ENCODE measurements around the gene KRT27.

The KRT27 gene

DNA sequence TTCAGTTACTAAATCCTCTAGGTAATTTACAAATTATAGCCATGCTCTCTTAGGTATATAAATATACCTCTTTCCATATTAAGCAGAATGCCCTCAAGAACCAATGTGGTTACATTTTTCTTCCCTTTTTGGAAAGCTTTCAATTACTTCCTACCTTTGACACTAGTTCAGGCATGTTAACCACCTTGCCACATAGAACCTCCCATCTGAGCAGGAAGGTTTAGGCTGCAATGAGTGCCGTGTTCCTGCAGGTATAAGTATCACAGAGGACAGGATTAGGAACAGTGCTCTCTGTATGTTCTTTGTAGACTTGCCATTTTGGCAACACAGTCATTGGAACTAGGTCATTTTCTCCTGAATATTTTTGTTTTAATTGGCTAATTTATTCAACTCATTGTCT, 47.3 kb downstream of the KRT27 start:
- H3K27me3 ChIP-seq (ENCODE audit: control insufficient read depth, insufficient read depth, low read length): no peaks in the 10 kb centered on the region
- no peak overlapping the region for H3K4me3 ChIP-seq (ENCODE audit: low read depth, low read length)
- H3K4me1 ChIP-seq (ENCODE audit: control insufficient read depth, insufficient read depth, low read length): no peaks in the 10 kb centered on the region
- no peak overlapping the region for H3K9ac ChIP-seq (ENCODE audit: low read depth, low read length)
- H3K9me3 ChIP-seq (ENCODE audit: control insufficient read depth, insufficient read depth, low read length): peaks cover 3% of the 10 kb centered on the region
- H3K36me3 ChIP-seq (ENCODE audit: control insufficient read depth, insufficient read depth, low read length): no peaks in the 10 kb centered on the region

DNA sequence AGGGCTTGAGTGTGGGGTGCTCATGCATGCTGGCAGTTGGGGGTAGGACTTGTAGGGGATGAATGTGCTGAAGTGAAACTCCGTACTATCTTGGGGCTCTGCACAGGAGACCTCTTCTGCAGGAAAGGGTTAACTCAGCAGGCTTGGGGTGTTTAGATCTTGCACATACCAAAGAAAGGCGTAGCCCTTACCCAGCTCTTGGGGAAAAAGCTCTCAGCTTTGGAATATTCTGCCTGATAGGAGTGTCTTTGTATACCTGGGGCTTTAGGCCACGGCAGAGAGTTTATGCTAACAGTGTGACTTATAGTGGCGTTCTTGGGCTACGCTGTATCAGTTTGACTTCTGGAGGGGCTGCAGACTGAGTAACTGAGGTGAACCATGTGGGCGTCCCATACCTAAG, 48.3 kb downstream of the KRT27 start:
- Histone ChIP-seq H3K4me1 (ENCODE audit: control insufficient read depth, insufficient read depth, low read length) (no peaks in the 10 kb centered on the region), H3K36me3 (ENCODE audit: control insufficient read depth, insufficient read depth, low read length) (no peaks in the 10 kb centered on the region), H3K9ac (ENCODE audit: low read depth, low read length) (no peak overlapping the region), H3K4me3 (ENCODE audit: low read depth, low read length) (no peak overlapping the region), H3K27me3 (ENCODE audit: control insufficient read depth, insufficient read depth, low read length) (no peaks in the 10 kb centered on the region), H3K9me3 (ENCODE audit: control insufficient read depth, insufficient read depth, low read length) (peaks cover 3% of the 10 kb centered on the region)

DNA sequence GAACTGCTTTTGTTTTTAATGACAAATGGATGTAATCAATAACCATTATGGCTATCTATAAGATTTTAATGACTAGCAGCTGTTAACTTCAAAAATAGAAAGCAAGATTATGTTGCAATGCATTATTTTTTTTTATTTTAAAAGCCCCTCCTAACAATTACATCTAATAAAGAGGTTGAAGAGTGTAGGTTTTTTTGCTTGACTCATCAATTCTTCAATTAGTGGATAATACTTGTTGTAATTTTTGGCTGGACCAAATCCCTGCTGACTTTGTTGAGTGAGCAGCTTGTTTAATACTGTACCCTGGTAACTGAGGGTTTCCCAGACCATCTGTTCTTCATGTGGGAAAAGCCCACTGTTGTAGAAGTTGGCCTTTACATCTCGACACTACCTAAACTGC, 51.4 kb downstream of the KRT27 start:
- H3K27me3 ChIP-seq (ENCODE audit: control insufficient read depth, insufficient read depth, low read length): no peaks in the 10 kb centered on the region
- no peak overlapping the region for H3K9ac ChIP-seq (ENCODE audit: low read depth, low read length)
- H3K4me1 ChIP-seq (ENCODE audit: control insufficient read depth, insufficient read depth, low read length): no peaks in the 10 kb centered on the region
- H3K36me3 ChIP-seq (ENCODE audit: control insufficient read depth, insufficient read depth, low read length): no peaks in the 10 kb centered on the region
- no peak overlapping the region for H3K4me3 ChIP-seq (ENCODE audit: low read depth, low read length)
- peaks cover 3% of the 10 kb centered on the region for H3K9me3 ChIP-seq (ENCODE audit: control insufficient read depth, insufficient read depth, low read length)

DNA sequence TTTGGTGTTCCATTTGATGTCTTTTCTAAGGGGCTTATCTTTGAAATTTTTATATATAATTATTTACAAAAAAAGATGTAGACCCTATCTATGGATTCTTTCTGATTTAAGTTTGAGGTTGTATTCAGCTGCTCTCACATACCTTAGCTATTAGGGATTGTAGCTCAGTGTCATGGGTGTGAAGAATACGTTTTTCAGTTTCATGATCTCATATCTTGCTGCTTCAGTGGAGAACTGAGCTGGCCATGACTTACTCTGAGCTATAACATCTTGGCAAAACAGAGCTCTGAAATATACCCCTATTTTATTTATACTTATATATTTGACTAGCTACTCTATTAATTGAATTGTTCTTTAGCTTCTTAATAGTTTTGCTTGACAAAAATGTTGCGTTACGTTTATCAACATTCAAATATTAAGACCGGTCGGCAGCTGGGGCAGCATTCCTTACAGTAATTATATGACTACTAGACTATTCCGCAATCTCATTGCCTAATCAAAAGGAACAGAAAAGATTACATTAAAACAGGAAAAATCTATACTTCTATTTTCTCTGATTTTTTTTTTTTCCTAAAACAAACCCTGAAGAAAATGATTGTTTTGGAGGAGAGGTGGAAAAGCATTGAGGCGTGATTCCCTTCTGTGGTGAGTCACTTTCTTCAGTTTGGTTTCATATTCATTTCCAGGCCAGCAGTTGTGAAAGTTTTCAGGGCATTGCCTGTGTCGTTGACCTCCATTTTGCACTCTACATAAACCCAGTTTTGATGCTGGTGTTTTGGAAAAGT, 54.7 kb downstream of the KRT27 start:
- Histone ChIP-seq H3K27me3 (ENCODE audit: control insufficient read depth, insufficient read depth, low read length) (no peaks in the 10 kb centered on the region), H3K4me3 (ENCODE audit: low read depth, low read length) (no peak overlapping the region), H3K9me3 (ENCODE audit: control insufficient read depth, insufficient read depth, low read length) (no peaks in the 10 kb centered on the region), H3K4me1 (ENCODE audit: control insufficient read depth, insufficient read depth, low read length) (no peaks in the 10 kb centered on the region), H3K36me3 (ENCODE audit: control insufficient read depth, insufficient read depth, low read length) (no peaks in the 10 kb centered on the region), H3K9ac (ENCODE audit: low read depth, low read length) (no peak overlapping the region)

DNA sequence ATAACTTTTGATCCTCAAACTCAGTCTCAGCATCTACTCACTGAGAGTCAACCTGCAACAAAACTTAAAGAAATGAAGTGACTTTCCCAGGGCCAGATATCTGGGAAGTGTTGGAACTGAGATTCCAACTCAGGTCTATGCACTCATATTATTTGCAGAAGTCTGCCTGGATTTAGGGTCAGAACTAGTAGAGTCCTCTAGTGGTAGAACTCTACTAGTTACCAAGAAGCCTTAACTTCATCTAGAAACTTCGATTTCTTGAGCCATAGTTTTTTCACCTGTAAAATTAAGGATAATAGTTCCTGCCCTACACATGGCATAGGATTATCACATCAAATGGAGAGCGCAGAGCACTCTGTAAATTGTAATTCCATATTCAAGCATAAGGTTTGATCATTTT, 55.4 kb downstream of the KRT27 start:
- no peaks in the 10 kb centered on the region for H3K27me3 ChIP-seq (ENCODE audit: control insufficient read depth, insufficient read depth, low read length)
- H3K9me3 ChIP-seq (ENCODE audit: control insufficient read depth, insufficient read depth, low read length): no peaks in the 10 kb centered on the region
- no peaks in the 10 kb centered on the region for H3K4me1 ChIP-seq (ENCODE audit: control insufficient read depth, insufficient read depth, low read length)
- no peaks in the 10 kb centered on the region for H3K36me3 ChIP-seq (ENCODE audit: control insufficient read depth, insufficient read depth, low read length)
- no peak overlapping the region for H3K9ac ChIP-seq (ENCODE audit: low read depth, low read length)
- no peak overlapping the region for H3K4me3 ChIP-seq (ENCODE audit: low read depth, low read length)

Measured in iPS-15b (cell line).